ENCODE results near the gene ARHGAP26.

- TF ChIP-seq EZH2 (IDR thresholded peaks at IDR 0.05; ENCODE audit: low read length, missing control alignments), result no peak
- no peak for TF ChIP-seq CTCF (conservative IDR thresholded peaks at IDR 0.05 in 1 of 2, IDR thresholded peaks at IDR 0.05 in 1 of 2; ENCODE audit: low read depth in 1 of 2, low read length in 2 of 2)
These were observed 280.0 kb downstream of the ARHGAP26 start for GRCh38 chr5:143050183-143050582.
